Left ventricle myocardium inferior (tissue), 1 donor: Measurements from ENCODE around the gene COX10. TPM values are rescaled to one million over a fixed set of nuclear protein-coding genes. Genes with fewer than 3 reads are reported as not detected.

Experiments
- DNase-seq: peaks from one replicate; pipeline ENCODE4 v3.0.0-alpha.2; 2020
- H3K27ac ChIP-seq: fragments of 200-600 bp; replicated peaks from 2 replicates; pipeline ENCODE4 v1.8.0; 2021
- H3K27me3 ChIP-seq: fragments of 200-600 bp; 2 replicates; pipeline ENCODE4 v1.8.0; 2021; ENCODE audit warnings: low read depth
- H3K36me3 ChIP-seq: fragments of 200-600 bp; 2 replicates; pipeline ENCODE4 v1.8.0; 2021
- H3K4me1 ChIP-seq: fragments of 200-600 bp; 2 replicates; pipeline ENCODE4 v1.8.0; 2021
- H3K4me3 ChIP-seq: fragments of 200-600 bp; 2 replicates; pipeline ENCODE4 v1.8.0; 2021; ENCODE audit warnings: mild to moderate bottlenecking, moderate library complexity
- H3K9me3 ChIP-seq: fragments of 200-600 bp; replicated peaks from 2 replicates; pipeline ENCODE4 v1.8.0; 2021
- CTCF ChIP-seq: fragments of 200-600 bp; IDR thresholded peaks from 2 replicates; pipeline ENCODE4 v1.8.0; 2021; ENCODE audit warnings: antibody characterized with exemption, mild to moderate bottlenecking, borderline replicate concordance
- intact Hi-C: fragments of 100-400 bp; cut with micrococcal nuclease; formaldehyde crosslinking; loops from one replicate; pipeline ENCODE4 v1.11.0; 2022
- total RNA-seq: library from RNA; stranded (reverse); fragmentation: NEBNext Ultra II Directional; extraction: Animal tissue kit (Norgen Biotek cat#: 25700); gene quantifications from one replicate; pipeline ENCODE4 v1.2.1, GENCODE V29; 2021
- donor health status: DM: no; HTN: yes; CAD: no; lungs with severe emphysema.

The COX10 gene
- total RNA-seq, 1 donor from 2014 or later: 46.3 TPM

DNA sequence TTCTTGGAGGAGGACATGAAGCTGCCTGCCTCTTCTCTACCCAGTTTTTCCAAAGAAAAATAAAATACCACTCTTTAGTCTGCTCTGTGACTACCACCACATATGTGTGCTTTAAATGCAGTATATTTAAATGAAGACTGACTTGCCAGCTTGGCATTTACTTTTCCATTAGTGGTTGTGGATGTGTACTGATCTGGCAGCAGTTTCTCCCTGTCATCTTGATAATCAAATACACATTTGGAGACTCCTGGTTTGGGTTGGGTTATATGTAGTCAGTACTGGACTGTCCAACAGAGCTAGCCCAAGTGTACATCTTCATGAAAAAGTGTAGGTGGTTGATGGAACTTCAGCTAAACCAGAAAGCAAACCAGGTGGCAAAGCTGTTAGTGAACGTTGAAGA lies 19.9 kb downstream of the COX10 start:
- intact Hi-C loops: no loop called here
- no peak for TF ChIP-seq CTCF
- Histone ChIP-seq H3K36me3 (no peaks in the 10 kb centered on the region), H3K27ac (no peak overlapping the region), H3K4me3 (no peak overlapping the region), H3K4me1 (peaks cover 44% of the 10 kb centered on the region), H3K27me3 (no peaks in the 10 kb centered on the region), H3K9me3 (no peaks in the 10 kb centered on the region)
- no peak for DNase-seq

DNA sequence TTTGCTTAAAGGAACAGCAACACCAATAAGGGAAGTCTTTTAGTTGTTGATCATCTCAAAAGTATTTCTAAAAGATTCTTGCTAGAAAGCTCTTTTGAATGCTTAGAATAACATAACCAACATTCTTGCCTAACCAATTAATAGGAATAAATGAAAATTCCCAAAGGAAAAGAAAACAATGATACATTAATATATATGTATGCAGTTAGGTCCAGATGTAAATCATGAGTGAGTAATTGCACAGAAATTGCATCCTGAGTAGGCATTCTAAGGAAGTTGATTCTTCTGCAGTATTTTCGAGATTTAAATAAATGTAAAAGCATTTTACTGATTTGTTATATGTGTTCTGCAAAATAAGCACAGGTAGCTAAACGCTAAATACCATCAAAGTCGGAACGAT lies 22.1 kb downstream of the COX10 start:
- no peak overlapping the region for H3K27ac ChIP-seq
- no peaks in the 10 kb centered on the region for H3K36me3 ChIP-seq
- TF ChIP-seq CTCF: no peak
- intact Hi-C loops: no loop called here
- H3K9me3 ChIP-seq: no peaks in the 10 kb centered on the region
- H3K27me3 ChIP-seq: no peaks in the 10 kb centered on the region
- peaks cover 63% of the 10 kb centered on the region for H3K4me1 ChIP-seq
- no peak overlapping the region for H3K4me3 ChIP-seq
- no peak for DNase-seq

DNA sequence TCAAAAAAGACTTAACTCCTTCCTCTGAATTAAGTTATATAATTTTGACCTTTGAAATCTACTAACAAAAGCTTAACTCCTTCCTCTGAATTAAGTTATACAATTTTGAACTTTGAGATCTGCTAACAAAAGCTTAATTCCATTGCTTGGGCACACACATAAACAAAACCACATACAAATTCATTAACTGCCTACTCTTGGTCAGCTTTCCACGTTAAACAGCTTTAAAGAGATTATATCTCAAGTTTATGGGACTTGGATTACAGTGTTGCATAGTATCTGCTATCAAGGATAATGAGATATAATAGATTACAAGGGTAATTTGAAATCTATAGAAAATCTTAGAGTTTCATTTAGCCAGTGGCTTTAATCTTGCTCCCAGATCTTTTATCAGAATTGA lies 23.5 kb downstream of the COX10 start:
- Histone ChIP-seq H3K4me3 (no peak overlapping the region), H3K27ac (no peak overlapping the region), H3K36me3 (no peaks in the 10 kb centered on the region), H3K9me3 (no peaks in the 10 kb centered on the region), H3K27me3 (no peaks in the 10 kb centered on the region), H3K4me1 (peaks cover 64% of the 10 kb centered on the region)
- intact Hi-C loops: no loop called here
- DNase-seq: no peak
- TF ChIP-seq CTCF: no peak

DNA sequence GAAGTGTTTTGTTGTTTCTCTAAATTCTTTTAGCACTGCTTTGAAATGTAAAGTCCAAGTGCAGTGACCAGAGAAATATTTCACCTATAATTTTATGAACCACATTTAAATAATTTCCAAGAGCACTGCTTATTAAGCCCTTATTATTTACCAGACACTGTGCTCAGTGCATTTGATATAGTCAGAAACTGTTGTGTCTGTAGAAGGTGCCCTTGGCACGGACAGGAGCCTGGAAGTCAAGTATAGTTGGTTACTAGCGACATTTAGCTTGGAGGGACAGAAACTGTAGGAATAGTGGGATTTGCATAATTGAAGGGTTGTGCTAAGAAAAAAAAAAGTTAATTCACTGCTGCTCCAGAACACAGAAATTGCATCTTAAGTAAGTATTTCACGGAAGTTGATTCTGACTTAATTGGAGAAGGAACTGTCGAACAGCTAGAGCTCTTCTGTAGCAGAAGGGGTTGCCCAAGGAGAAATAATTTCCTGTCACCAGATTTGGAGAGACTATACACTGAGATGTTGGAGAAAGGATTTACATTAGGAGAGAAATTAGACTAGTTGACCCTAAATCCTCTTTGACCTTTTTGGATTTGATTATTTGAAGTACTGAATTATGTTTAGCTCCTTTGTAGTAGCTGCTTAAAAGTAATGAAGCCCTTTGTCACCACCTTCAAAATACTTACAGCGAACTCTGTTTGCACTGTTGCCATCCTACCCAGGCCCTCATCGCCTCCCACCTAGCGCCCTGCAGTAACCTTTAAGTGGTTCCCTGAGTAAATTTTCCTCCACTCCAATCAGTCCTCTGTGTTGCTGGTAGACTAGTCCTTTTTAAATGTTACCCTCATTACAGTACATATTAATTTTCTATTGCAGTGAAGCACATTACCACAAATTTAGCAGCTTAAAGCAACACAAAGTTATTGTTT lies 25.6 kb downstream of the COX10 start:
- H3K27ac ChIP-seq: peak overlapping the region; percentile 18
- peaks cover 70% of the 10 kb centered on the region for H3K4me1 ChIP-seq
- H3K27me3 ChIP-seq: no peaks in the 10 kb centered on the region
- H3K36me3 ChIP-seq: no peaks in the 10 kb centered on the region
- DNase-seq: no peak
- no peak for TF ChIP-seq CTCF
- no peaks in the 10 kb centered on the region for H3K9me3 ChIP-seq
- intact Hi-C loops: no loop called here
- no peak overlapping the region for H3K4me3 ChIP-seq

DNA sequence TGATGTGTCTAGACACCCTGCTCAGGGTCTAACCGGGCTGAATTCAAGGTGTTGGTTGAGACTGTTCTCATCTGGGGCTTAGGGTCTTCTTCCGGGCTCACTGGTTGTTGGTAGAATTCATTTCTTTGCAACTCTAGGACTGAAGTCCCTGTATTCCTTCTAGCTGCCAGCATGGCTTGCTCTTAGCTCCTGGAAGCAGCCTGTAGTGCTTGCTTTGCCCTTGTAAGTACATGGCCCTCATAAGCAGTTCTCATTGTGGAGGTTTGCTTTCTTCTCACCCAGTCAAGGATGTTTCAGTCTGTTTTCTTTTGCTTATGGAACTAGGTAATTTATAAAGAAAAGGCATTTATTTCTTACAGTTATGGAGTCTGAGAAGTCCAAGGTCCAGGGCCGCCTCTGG lies 26.3 kb downstream of the COX10 start:
- Histone ChIP-seq H3K4me1 (peaks cover 64% of the 10 kb centered on the region), H3K27me3 (no peaks in the 10 kb centered on the region), H3K9me3 (no peaks in the 10 kb centered on the region), H3K4me3 (no peak overlapping the region), H3K27ac (peak overlapping the region; percentile 18), H3K36me3 (no peaks in the 10 kb centered on the region)
- intact Hi-C loops: no loop called here
- no peak for DNase-seq
- TF ChIP-seq CTCF: no peak
